A549 (cell line): Measurements from ENCODE around the gene ZNF382.

Experiments
- EP300 ChIP-seq, 2 experiments: fragments of >200 bp; sonication (Bioruptor Twin); formaldehyde crosslinking; IDR thresholded peaks; 2 replicates in 1 of 2; 3 replicates in 1 of 2; pipeline ENCODE4 v1.6.1; 2016 to 2017
- TF ChIP-seq, protein P1 (sequence below): fragments of 250-450 bp; sonication (Bioruptor Pico); IDR thresholded peaks from 2 replicates; pipeline ENCODE4 v1.5.0; 2021; ENCODE audit warnings: mild to moderate bottlenecking, moderate library complexity, borderline replicate concordance

DNA sequence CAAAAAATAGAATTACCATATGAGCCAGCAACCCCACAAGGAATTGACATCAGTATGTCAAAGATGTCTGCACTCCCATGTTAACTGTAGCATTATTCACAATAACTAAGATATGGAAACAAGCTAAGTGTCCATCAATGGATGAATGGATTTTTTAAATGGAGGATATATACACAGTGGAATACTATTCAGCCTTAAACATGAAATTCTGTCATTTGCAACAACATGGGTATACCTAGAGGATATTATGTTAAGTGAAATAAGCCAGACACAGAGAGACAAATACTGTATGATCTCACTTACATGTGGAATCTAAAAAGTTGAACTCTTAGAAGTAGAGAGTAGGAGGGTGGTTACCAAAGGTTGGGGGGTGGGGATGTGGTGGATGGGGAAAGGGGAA lies 74.3 kb downstream of the ZNF382 start:
- TF ChIP-seq EP300 (IDR thresholded peaks at IDR 0.05) = no peak
- TF ChIP-seq, protein P1, sequence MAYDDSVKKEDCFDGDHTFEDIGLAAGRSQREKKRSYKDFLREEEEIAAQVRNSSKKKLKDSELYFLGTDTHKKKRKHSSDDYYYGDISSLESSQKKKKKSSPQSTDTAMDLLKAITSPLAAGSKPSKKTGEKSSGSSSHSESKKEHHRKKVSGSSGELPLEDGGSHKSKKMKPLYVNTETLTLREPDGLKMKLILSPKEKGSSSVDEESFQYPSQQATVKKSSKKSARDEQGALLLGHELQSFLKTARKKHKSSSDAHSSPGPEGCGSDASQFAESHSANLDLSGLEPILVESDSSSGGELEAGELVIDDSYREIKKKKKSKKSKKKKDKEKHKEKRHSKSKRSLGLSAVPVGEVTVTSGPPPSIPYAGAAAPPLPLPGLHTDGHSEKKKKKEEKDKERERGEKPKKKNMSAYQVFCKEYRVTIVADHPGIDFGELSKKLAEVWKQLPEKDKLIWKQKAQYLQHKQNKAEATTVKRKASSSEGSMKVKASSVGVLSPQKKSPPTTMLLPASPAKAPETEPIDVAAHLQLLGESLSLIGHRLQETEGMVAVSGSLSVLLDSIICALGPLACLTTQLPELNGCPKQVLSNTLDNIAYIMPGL (CRISPR knock-in tag) = no peak
